ENCODE results near the gene DNM2.

- no peak for TF ChIP-seq POLR2A (IDR thresholded peaks at IDR 0.05)
- TF ChIP-seq CTCF (IDR thresholded peaks at IDR 0.05): no peak
These were observed 37.2 kb upstream of the DNM2 start for GRCh38 chr19:10680545-10681135.
